ENCODE results near the gene TMEM220.
"Not testable (repeated sequence)": the region's sequence is repeated elsewhere in the genome, so short reads cannot be mapped to it uniquely, and the experiment has no call there.

TMEM220 gene

GRCh38 chr17:10754861-10755591 is 25.2 kb upstream of the TMEM220 start:
- peak; percentile 16 for DNase-seq (ENCODE audit: low read depth)

GRCh38 chr17:10754109-10754508 is 24.3 kb upstream of the TMEM220 start:
- DNase-seq (ENCODE audit: low read depth) = peak; percentile 33

GRCh38 chr17:10752696-10753095 is 22.9 kb upstream of the TMEM220 start:
- no peak for DNase-seq (ENCODE audit: low read depth)

- DNase-seq (ENCODE audit: low read depth) = no peak
Observed at GRCh38 chr17:10751563-10751962, 21.7 kb upstream of the TMEM220 start.

- DNase-seq (ENCODE audit: low read depth) = no peak
Observed at GRCh38 chr17:10750210-10750609, 20.4 kb upstream of the TMEM220 start.

GRCh38 chr17:10748531-10749181 is 18.8 kb upstream of the TMEM220 start:
- DNase-seq (ENCODE audit: low read depth) = no peak

GRCh38 chr17:10745231-10745630 is 15.4 kb upstream of the TMEM220 start:
- no peak for DNase-seq (ENCODE audit: low read depth)

GRCh38 chr17:10744501-10745000 is 14.7 kb upstream of the TMEM220 start:
- DNase-seq (ENCODE audit: low read depth) = no peak

- DNase-seq (ENCODE audit: low read depth) = peak; percentile 51
Observed at GRCh38 chr17:10743316-10744009, 13.6 kb upstream of the TMEM220 start.

- DNase-seq (ENCODE audit: low read depth) = no peak
Observed at GRCh38 chr17:10742431-10742830, 12.6 kb upstream of the TMEM220 start.

- DNase-seq (ENCODE audit: low read depth) = no peak
Observed at GRCh38 chr17:10741416-10742135, 11.8 kb upstream of the TMEM220 start.

GRCh38 chr17:10739386-10739785 is 9.6 kb upstream of the TMEM220 start:
- no peak for DNase-seq (ENCODE audit: low read depth)

GRCh38 chr17:10738521-10739258 is 8.9 kb upstream of the TMEM220 start:
- DNase-seq (ENCODE audit: low read depth) = no peak

GRCh38 chr17:10737736-10738135 is 7.9 kb upstream of the TMEM220 start:
- DNase-seq (ENCODE audit: low read depth) = no peak

GRCh38 chr17:10737168-10737622 is 7.4 kb upstream of the TMEM220 start:
- peak; percentile 60 for DNase-seq (ENCODE audit: low read depth)

GRCh38 chr17:10735821-10736220 is 6.0 kb upstream of the TMEM220 start:
- DNase-seq (ENCODE audit: low read depth) = no peak

GRCh38 chr17:10735251-10735650 is 5.4 kb upstream of the TMEM220 start:
- DNase-seq (ENCODE audit: low read depth) = no peak

- DNase-seq (ENCODE audit: low read depth) = no peak
Observed at GRCh38 chr17:10733666-10734065, 3.8 kb upstream of the TMEM220 start.

GRCh38 chr17:10732121-10732520 is 2.3 kb upstream of the TMEM220 start:
- not testable (repeated sequence) for DNase-seq (ENCODE audit: low read depth)

- DNase-seq (ENCODE audit: low read depth) = no peak
Observed at GRCh38 chr17:10731408-10731879, 1.6 kb upstream of the TMEM220 start.

- not testable (repeated sequence) for DNase-seq (ENCODE audit: low read depth)
Observed at GRCh38 chr17:10730247-10730646, 424 bp upstream of the TMEM220 start.

All from iris pigment epithelial cell (primary cell).